ENCODE measurements around the gene RSU1.

GRCh38 chr10:16750461-16750860 lies 66.8 kb downstream of the RSU1 start:
- TF ChIP-seq ZSCAN9 (CRISPR knock-in tag; IDR thresholded peaks at IDR 0.05; ENCODE audit: borderline replicate concordance) (no peak), CTCF (CRISPR knock-in tag; IDR thresholded peaks at IDR 0.05) (no peak), FLYWCH1 (CRISPR knock-in tag; IDR thresholded peaks at IDR 0.05) (no peak), CHD4 (IDR thresholded peaks at IDR 0.05; ENCODE audit: borderline replicate concordance, low read length) (no peak), DPF2 (CRISPR knock-in tag; IDR thresholded peaks at IDR 0.05; ENCODE audit: borderline replicate concordance, low read depth) (no peak), TARDBP (CRISPR knock-in tag; IDR thresholded peaks at IDR 0.05) (no peak), SIN3A (IDR thresholded peaks at IDR 0.05; ENCODE audit: borderline replicate concordance, low read depth, low read length) (no peak), PAF1 (CRISPR knock-in tag; IDR thresholded peaks at IDR 0.05) (no peak), TAF15 (IDR thresholded peaks at IDR 0.05; ENCODE audit: low read depth, low read length, poor library complexity, severe bottlenecking) (no peak), SKIL (CRISPR knock-in tag; IDR thresholded peaks at IDR 0.05; ENCODE audit: borderline replicate concordance) (no peak)

All from HepG2 (cell line).